Small intestine (tissue), 7 donors: ENCODE results near the gene CHCHD4. TPM values are rescaled to one million over a fixed set of nuclear protein-coding genes. Genes with fewer than 3 reads are reported as not detected.
A peak's percentile ranks its signal among the peaks of the same experiment; 100 is the strongest.
"Not testable (repeated sequence)": the region's sequence is repeated elsewhere in the genome, so short reads cannot be mapped to it uniquely, and the experiment has no call there.

Source experiments
- DNase-seq, 2 donors: peaks; one replicate each; pipeline versions ENCODE4 v3.0.0 to v3.0.0-alpha.2; 2013
- FAIRE-seq: peaks from 2 replicates; lab custom pipeline; 2012; peaks lifted over from hg19 to GRCh38; lab: Jason Lieb, UNC
- H3K27ac ChIP-seq, 3 donors: one replicate each; pipeline ENCODE4 v1.5.1; 2013; ENCODE audit warnings: low read length in 2 of 3, mild to moderate bottlenecking in 2 of 3, control low read depth in 1 of 3, inconsistent platforms in 1 of 3, low read depth in 1 of 3, moderate library complexity in 1 of 3
- H3K27me3 ChIP-seq, 3 donors: one replicate each; pipeline ENCODE4 v1.6.1; 2013; ENCODE audit warnings: low read length in 3 of 3, inconsistent platforms in 1 of 3; ENCODE audit not compliant: control insufficient read depth in 3 of 3, insufficient read depth in 3 of 3
- H3K36me3 ChIP-seq, 3 donors: one replicate each; pipeline ENCODE4 v1.6.1; 2013; ENCODE audit warnings: low read length in 3 of 3, inconsistent platforms in 1 of 3, low read depth in 1 of 3, mild to moderate bottlenecking in 1 of 3, moderate library complexity in 1 of 3; ENCODE audit not compliant: control insufficient read depth in 3 of 3, insufficient read depth in 2 of 3
- H3K4me1 ChIP-seq, 3 donors: one replicate each; pipeline ENCODE4 v1.6.1; 2013; ENCODE audit warnings: low read length in 2 of 3, inconsistent platforms in 1 of 3, low read depth in 1 of 3, mild to moderate bottlenecking in 1 of 3, moderate library complexity in 1 of 3; ENCODE audit not compliant: control insufficient read depth in 3 of 3, insufficient read depth in 2 of 3
- H3K4me3 ChIP-seq, 3 donors: one replicate each; pipeline ENCODE4 v1.5.1; 2013; ENCODE audit warnings: low read length in 3 of 3, control low read depth in 1 of 3, inconsistent platforms in 1 of 3, low read depth in 1 of 3, mild to moderate bottlenecking in 1 of 3, moderate library complexity in 1 of 3
- H3K9me3 ChIP-seq, 2 donors: one replicate each; pipeline ENCODE4 v1.6.1; 2013; ENCODE audit warnings: low read depth in 1 of 2, low read length in 1 of 2; ENCODE audit not compliant: control insufficient read depth in 2 of 2, insufficient read depth in 1 of 2
- WGBS, 3 donors: extraction: QIAGEN DNeasy Blood & Tissue Kit; methylation state at CpG; one replicate each; pipeline ENCODE4 v1.1.7; 2013; 5-methylcytosine and 5-hydroxymethylcytosine counted together
- polyA plus RNA-seq, 4 donors: library from polyadenylated mRNA; stranded (reverse) in 3 of 4; unstranded in 1 of 4; fragments of 200-250 nt in 3 of 4; fragments of 120-200 nt in 1 of 4; gene quantifications; one replicate each; pipeline versions ENCODE4 v1.2.1 to v1.2.3, GENCODE V29; 2013
- donor health status: healthy with polysubstance abuse.
- donor health status: control.
- donor health status: control.
- donor health status: Bipolar disorder and iron deficiency.
- donor health status: healthy.

CHCHD4 gene
- polyA plus RNA-seq, 4 donors, result 15.9 to 42.3 (median 26.5) TPM

GRCh38 chr3:14096742-14097141 lies 27.9 kb downstream of the CHCHD4 start:
- no peak overlapping the region for H3K4me3 ChIP-seq
- no peaks in the 10 kb centered on the region for H3K4me1 ChIP-seq
- no peak for DNase-seq
- FAIRE-seq, result no peak
- H3K9me3 ChIP-seq, result no peaks in the 10 kb centered on the region
- 78 to 89% (median 82%) methylated on average over 3 of the region's 3 CpGs for WGBS, 3 donors
- H3K36me3 ChIP-seq, result no peaks in the 10 kb centered on the region
- peaks cover 0 to 4% (median 0%) of the 10 kb centered on the region in 3 donors for H3K27me3 ChIP-seq
- no peak overlapping the region for H3K27ac ChIP-seq

GRCh38 chr3:14093831-14094230 lies 30.8 kb downstream of the CHCHD4 start:
- no peak for FAIRE-seq

GRCh38 chr3:14092464-14092863 lies 32.2 kb downstream of the CHCHD4 start:
- Histone ChIP-seq H3K4me1 (no peaks in the 10 kb centered on the region), H3K9me3 (peaks cover 0 to 7% of the 10 kb centered on the region in 2 donors), H3K36me3 (no peaks in the 10 kb centered on the region), H3K4me3 (no peak overlapping the region), H3K27ac (no peak overlapping the region), H3K27me3 (peaks cover 0 to 4% (median 0%) of the 10 kb centered on the region in 3 donors)
- no peak for DNase-seq
- no peak for FAIRE-seq
- 90 to 98% (median 92%) methylated on average over 2 of the region's 2 CpGs for WGBS, 3 donors

More at GRCh38 chr3:14093831-14094230, 30.8 kb downstream of the CHCHD4 start:
- Histone ChIP-seq H3K4me1 (no peaks in the 10 kb centered on the region), H3K27me3 (peaks cover 0 to 4% (median 0%) of the 10 kb centered on the region in 3 donors), H3K4me3 (no peak overlapping the region), H3K36me3 (no peaks in the 10 kb centered on the region), H3K27ac (no peak overlapping the region), H3K9me3 (no peaks in the 10 kb centered on the region)
- DNase-seq, result no peak

DNA sequence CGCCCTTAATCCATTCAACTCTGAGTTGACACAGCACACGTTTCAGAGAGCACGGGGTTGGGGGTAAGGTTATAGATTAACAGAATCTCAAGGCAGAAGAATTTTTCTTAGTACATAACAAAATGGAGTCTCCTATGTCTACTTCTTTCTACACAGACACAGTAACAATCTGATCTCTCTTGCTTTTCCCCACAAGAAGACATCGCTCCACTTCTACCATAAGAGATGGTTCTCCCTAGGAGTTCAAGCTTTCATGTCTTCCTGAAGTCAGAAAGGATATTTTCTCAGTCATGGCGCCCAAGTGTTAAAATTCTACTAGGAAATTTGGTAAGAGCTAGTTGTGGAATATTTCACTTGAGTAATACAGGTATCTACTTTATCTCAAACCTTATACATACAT lies 32.7 kb downstream of the CHCHD4 start:
- not testable (repeated sequence) for H3K27ac ChIP-seq, H3K4me3 ChIP-seq, H3K27me3 ChIP-seq, H3K9me3 ChIP-seq, H3K36me3 ChIP-seq, H3K4me1 ChIP-seq, FAIRE-seq
- 70 to 86% (median 82%) methylated on average over 3 of the region's 5 CpGs for WGBS, 3 donors
- DNase-seq, result peak in 1 of 2 donors; percentile 12

DNA sequence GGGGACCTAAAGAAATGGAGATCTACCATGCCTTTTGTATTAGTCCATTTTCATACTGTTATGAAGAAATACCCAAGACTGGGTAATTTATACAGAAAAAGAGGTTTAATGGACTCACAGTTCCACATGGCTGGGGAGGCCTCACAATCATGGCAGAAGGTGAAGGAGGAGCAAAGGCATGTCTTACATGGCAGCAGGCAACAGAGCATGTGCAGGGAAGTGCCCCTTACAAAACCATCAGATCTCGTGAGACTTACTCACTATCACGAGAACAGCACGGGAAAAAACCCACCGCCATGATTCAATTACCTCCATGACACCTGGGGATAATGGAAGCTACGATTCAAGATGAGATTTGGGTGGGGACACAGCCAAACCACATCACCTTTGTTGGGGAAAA lies 37.2 kb downstream of the CHCHD4 start:
- not testable (repeated sequence) for H3K27ac ChIP-seq, H3K36me3 ChIP-seq, DNase-seq, H3K4me1 ChIP-seq, H3K27me3 ChIP-seq, H3K4me3 ChIP-seq, FAIRE-seq, H3K9me3 ChIP-seq
- 73 to 85% (median 74%) methylated on average over 5 of the region's 5 CpGs for WGBS, 3 donors

- Histone ChIP-seq H3K27ac (no peak overlapping the region), H3K27me3 (no peaks in the 10 kb centered on the region), H3K36me3 (no peaks in the 10 kb centered on the region), H3K4me3 (no peak overlapping the region), H3K9me3 (peaks cover 0 to 16% of the 10 kb centered on the region in 2 donors), H3K4me1 (no peaks in the 10 kb centered on the region)
- no peak for DNase-seq
- WGBS, 3 donors, result 68 to 74% (median 71%) methylated on average over 5 of the region's 5 CpGs
- FAIRE-seq, result no peak
Observed at GRCh38 chr3:14082108-14082657, 42.5 kb downstream of the CHCHD4 start.

- Histone ChIP-seq H3K4me1 (no peaks in the 10 kb centered on the region), H3K4me3 (no peak overlapping the region), H3K27me3 (no peaks in the 10 kb centered on the region), H3K36me3 (no peaks in the 10 kb centered on the region), H3K9me3 (peaks cover 0 to 16% of the 10 kb centered on the region in 2 donors), H3K27ac (no peak overlapping the region)
- WGBS, 3 donors, result 90 to 98% (median 96%) methylated on average over 1 of the region's 1 CpG
- no peak for FAIRE-seq
- DNase-seq, result no peak
Observed at GRCh38 chr3:14077310-14077709, 47.4 kb downstream of the CHCHD4 start.

GRCh38 chr3:14075233-14075632 lies 49.4 kb downstream of the CHCHD4 start:
- not testable (repeated sequence) for H3K27me3 ChIP-seq, FAIRE-seq, DNase-seq, H3K27ac ChIP-seq, H3K4me3 ChIP-seq, H3K4me1 ChIP-seq, H3K36me3 ChIP-seq
- peaks cover 0 to 10% of the 10 kb centered on the region in 2 donors for H3K9me3 ChIP-seq
- WGBS, 3 donors, result 70 to 77% (median 71%) methylated on average over 3 of the region's 3 CpGs

GRCh38 chr3:14064910-14065309 lies 59.8 kb downstream of the CHCHD4 start:
- no peak overlapping the region for H3K27ac ChIP-seq
- no peaks in the 10 kb centered on the region for H3K4me1 ChIP-seq
- no peaks in the 10 kb centered on the region for H3K36me3 ChIP-seq
- no peaks in the 10 kb centered on the region for H3K9me3 ChIP-seq
- no peak overlapping the region for H3K4me3 ChIP-seq
- H3K27me3 ChIP-seq, result no peaks in the 10 kb centered on the region
- WGBS, 3 donors, result 55 to 67% (median 63%) methylated on average over 4 of the region's 4 CpGs
- DNase-seq (no peak), FAIRE-seq (no peak)
